Stimulated activated CD4-positive, alpha-beta T cell treated with anti-CD3 and anti-CD28 coated beads, TNF-alpha, amount 100 ng/mL, for 1 hour (primary cell): ENCODE measurements around the gene DAZAP1.

Experiments used
- DNase-seq, 3 donors: peaks; one replicate each; pipeline ENCODE4 v3.0.0-alpha.2; 2020; ENCODE audit warnings: low read depth in 3 of 3, low spot score in 1 of 3

Gene DAZAP1

GRCh38 chr19:1377176-1377964 lies 30.0 kb upstream of the DAZAP1 start:
- no peak for DNase-seq

DNA sequence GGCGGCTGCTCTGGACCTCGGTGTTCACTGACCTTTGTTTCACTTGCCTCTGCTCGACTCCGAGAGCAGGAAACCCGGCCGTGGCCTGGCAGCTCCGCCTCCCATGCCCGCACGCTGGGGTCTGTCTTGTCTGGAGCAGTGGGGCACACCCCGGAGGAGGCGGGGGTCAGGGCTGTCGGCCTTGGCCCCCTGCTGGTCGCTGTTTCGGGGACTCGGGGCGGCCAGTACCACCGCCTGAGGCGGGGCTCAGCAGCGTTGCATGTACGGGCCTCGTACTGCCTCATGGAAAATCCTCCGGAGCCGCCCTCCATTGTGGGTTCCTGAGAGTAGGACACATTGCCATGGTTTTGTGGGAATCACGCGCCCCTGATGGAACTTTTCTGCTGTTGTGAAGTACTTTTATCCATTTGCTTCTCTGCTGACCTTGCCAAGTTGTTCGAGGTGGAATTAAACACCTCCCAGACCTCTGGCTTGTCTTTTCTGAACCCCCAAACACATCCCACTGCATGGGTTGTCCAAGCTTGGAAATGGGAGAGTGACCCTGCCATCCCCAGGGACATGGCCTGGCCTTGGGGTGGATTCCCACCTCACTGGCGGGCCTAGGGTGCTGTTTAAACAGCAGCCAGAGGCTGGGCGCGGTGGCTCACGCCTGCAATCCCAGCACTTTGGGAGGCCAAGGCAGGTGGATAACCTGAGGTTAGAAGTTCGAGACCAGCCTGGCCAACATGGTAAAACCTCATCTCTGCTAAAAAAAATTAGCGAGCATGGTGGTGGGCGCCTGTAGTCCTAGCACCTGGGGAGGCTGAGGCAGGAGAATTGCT lies 29.2 kb upstream of the DAZAP1 start:
- DNase-seq = no peak

- no peak for DNase-seq
These were observed 28.1 kb upstream of the DAZAP1 start for GRCh38 chr19:1379126-1379905.

GRCh38 chr19:1379961-1380489 lies 27.4 kb upstream of the DAZAP1 start:
- no peak for DNase-seq

- DNase-seq = no peak
These were observed 25.1 kb upstream of the DAZAP1 start for GRCh38 chr19:1382250-1382649.

DNA sequence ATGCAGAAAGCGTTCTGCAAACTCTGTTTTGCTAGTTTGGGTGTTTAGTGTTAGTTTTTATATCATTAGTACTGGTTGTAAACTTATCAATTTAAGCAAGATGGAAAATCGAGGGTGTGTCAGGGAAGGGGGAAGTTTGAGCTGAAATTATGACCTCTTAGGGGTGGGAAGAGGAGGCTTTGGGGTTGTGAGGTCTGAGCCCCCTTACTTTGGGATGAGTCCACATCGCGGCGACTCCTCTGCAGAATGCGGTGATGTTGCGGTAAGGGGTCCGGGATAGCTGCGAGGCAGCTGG lies 24.4 kb upstream of the DAZAP1 start:
- no peak for DNase-seq

DNA sequence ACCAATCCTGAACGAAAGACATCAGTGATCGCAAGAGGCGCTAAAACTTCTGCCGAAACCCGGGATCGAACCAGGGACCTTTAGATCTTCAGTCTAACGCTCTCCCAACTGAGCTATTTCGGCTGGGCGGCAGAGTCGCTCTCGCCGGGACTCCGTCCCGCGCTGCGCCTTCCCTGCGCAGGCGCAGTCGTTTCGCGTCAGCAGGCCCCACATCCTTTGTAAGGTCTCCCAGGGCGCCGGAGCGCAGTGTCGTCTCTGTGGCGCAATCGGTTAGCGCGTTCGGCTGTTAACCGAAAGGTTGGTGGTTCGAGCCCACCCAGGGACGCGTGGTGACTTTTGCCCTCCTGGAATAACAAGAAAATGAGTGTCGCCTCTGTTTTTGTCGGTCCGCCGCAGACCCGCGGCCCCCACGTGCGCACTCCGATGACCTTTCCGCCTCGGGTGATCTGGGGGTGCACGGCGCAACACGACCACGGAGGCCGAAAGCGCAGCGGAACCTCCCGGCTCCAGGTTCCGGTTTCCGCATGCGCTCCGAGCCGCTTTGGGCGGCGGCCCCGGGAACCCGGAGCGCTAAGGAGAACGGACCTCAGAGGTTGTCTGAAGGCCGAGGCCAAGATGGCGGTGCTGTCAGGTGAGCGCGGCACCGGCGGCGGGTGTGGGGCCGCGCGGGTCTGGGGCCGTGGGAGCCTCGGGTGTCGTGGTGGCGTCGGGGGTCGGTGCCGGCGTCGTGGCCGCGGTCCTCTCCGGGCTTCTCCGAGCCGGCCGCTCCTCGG lies 23.9 kb upstream of the DAZAP1 start, which contains the start of gene NDUFS7:
Gene NDUFS7 (plus strand): TSS at position 596 of the 773 bp plus-strand sequence. CDS start 20 bp downstream, at position 616.
- DNase-seq = peak; percentile 79 to 98 (median 98)

GRCh38 chr19:1384085-1384462 lies 23.3 kb upstream of the DAZAP1 start:
- no peak for DNase-seq

GRCh38 chr19:1384478-1385110 lies 22.8 kb upstream of the DAZAP1 start:
- no peak for DNase-seq

DNA sequence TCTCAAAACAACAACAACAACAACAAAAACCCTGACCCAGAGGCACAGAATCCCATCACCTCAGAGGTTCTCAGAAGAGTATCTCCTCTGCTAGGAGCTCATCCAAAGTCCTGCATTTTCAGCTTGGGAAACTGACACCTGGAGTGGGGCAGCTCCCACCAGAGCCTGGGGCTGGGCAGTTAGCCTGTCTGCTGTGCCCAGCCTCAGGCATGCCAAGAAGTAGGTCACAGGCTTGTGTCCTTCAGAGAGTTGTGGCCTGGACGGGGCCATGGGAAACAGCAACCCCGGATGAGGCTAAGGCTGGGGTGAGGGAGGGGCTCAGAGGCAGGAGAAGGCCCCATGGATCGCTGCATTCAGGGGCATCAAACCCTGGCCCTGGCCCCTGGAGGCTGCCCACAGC lies 21.6 kb upstream of the DAZAP1 start:
- DNase-seq = no peak

- no peak for DNase-seq
These were observed 20.3 kb upstream of the DAZAP1 start for GRCh38 chr19:1386945-1387683.

GRCh38 chr19:1387684-1388636 lies 19.4 kb upstream of the DAZAP1 start:
- DNase-seq = no peak

- no peak for DNase-seq
These were observed 18.8 kb upstream of the DAZAP1 start for GRCh38 chr19:1388637-1389026.

- no peak for DNase-seq
These were observed 18.1 kb upstream of the DAZAP1 start for GRCh38 chr19:1389033-1389940.

GRCh38 chr19:1390890-1391423 lies 16.4 kb upstream of the DAZAP1 start:
- DNase-seq = no peak

GRCh38 chr19:1392407-1392806 lies 15.0 kb upstream of the DAZAP1 start:
- no peak for DNase-seq

- no peak for DNase-seq
These were observed 14.4 kb upstream of the DAZAP1 start for GRCh38 chr19:1392939-1393530.
